ENCODE measurements around the gene DLGAP4.

GRCh38 chr20:36391955-36392354 lies 85.8 kb downstream of the DLGAP4 start:
- TF ChIP-seq CTCF (IDR thresholded peaks at IDR 0.05; ENCODE audit: low read depth, low read length, poor library complexity, severe bottlenecking) (no peak), EZH2phosphoT487 (IDR thresholded peaks at IDR 0.05; ENCODE audit: borderline replicate concordance, low read length) (no peak)

All from DOHH2 (cell line).